ENCODE measurements around the gene PFKFB2. TPM values are rescaled to one million over a fixed set of nuclear protein-coding genes. Genes with fewer than 3 reads are reported as not detected.

The PFKFB2 gene
- total and polyA plus RNA-seq, 2 of the 8 experiments (the other 6 are each of a cell fraction or from before 2014, with no cell fraction given) = 6.7 to 19.1 TPM

GRCh38 chr1:207084701-207085180, 31.7 kb downstream of the PFKFB2 start:
- WGBS, 2 experiments (ENCODE audit: extremely low coverage in 1 of 2, insufficient coverage in 1 of 2, insufficient read length in 1 of 2, insufficient replicate concordance in 2 of 2, low coverage in 1 of 2, low lambda C conversion rate in 2 of 2, missing lambda C conversion rate in 1 of 2) = 35% methylated on average over 8 of the region's 8 CpGs; no CpG with 5 or more reads in 1 of the 2 experiments
- no peak overlapping the region for H2BK12ac ChIP-seq (ENCODE audit: low read depth, low read length)
- no peaks in the 10 kb centered on the region for H3K36me3 ChIP-seq (ENCODE audit: control insufficient read depth in 2 of 4, insufficient read depth in 4 of 4, low read length in 3 of 4)
- H2BK5ac ChIP-seq (ENCODE audit: low read depth, low read length) = no peak overlapping the region
- no peak overlapping the region; the same call in 1 of the 2 replicates for H2AFZ ChIP-seq (ENCODE audit: low read length)
- H3K79me1 ChIP-seq (ENCODE audit: low read depth, low read length) = no peaks in the 10 kb centered on the region
- H3K4me2 ChIP-seq (ENCODE audit: insufficient read depth in 1 of 2, low read depth in 2 of 2, low read length in 2 of 2) = no peak overlapping the region
- no peak overlapping the region for H2AK5ac ChIP-seq (ENCODE audit: low read depth, low read length)
- no peak overlapping the region for H3K4ac ChIP-seq (replicated peaks; ENCODE audit: insufficient read length, low read depth, low read length)
- H3K9ac ChIP-seq (replicated peaks in 1 of 4; ENCODE audit: extremely low read depth in 1 of 4, low read depth in 3 of 4, low read length in 3 of 4) = no peak overlapping the region
- FAIRE-seq (peak; percentile 92), DNase-seq (ENCODE audit: low read depth in 1 of 2, low spot score in 2 of 2) (peak; percentile 27 to 57)
- no peaks in the 10 kb centered on the region for H3K27me3 ChIP-seq (replicated peaks in 1 of 4; ENCODE audit: control insufficient read depth in 3 of 4, extremely low read depth in 1 of 4, insufficient read depth in 3 of 4, low read length in 3 of 4)
- no peak overlapping the region for H4K5ac ChIP-seq (ENCODE audit: insufficient read length, low read depth, low read length)
- TF ChIP-seq RAD21 (IDR thresholded peaks at IDR 0.05 in 1 of 2, conservative IDR thresholded peaks at IDR 0.05 in 1 of 2; ENCODE audit: low read depth in 2 of 2, low read length in 2 of 2) (peak; percentile 71 to 74), POLR2AphosphoS5 (IDR thresholded peaks at IDR 0.05; ENCODE audit: low read depth, low read length) (no peak), EGR1 (IDR thresholded peaks at IDR 0.05; ENCODE audit: borderline replicate concordance, low read depth, low read length) (0 out of 2 replicates have a peak, but pooled peaks have one; percentile 24), CHD2 (IDR thresholded peaks at IDR 0.05; ENCODE audit: low read length) (peak; percentile 26; the same call in 1 of the 2 replicates)
- TF ChIP-seq, protein P1, sequence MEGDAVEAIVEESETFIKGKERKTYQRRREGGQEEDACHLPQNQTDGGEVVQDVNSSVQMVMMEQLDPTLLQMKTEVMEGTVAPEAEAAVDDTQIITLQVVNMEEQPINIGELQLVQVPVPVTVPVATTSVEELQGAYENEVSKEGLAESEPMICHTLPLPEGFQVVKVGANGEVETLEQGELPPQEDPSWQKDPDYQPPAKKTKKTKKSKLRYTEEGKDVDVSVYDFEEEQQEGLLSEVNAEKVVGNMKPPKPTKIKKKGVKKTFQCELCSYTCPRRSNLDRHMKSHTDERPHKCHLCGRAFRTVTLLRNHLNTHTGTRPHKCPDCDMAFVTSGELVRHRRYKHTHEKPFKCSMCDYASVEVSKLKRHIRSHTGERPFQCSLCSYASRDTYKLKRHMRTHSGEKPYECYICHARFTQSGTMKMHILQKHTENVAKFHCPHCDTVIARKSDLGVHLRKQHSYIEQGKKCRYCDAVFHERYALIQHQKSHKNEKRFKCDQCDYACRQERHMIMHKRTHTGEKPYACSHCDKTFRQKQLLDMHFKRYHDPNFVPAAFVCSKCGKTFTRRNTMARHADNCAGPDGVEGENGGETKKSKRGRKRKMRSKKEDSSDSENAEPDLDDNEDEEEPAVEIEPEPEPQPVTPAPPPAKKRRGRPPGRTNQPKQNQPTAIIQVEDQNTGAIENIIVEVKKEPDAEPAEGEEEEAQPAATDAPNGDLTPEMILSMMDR (IDR thresholded peaks at IDR 0.05; ENCODE audit: control extremely low read depth in 1 of 3, insufficient read depth in 1 of 3, low read depth in 1 of 3, low read length in 3 of 3) = peak; percentile 39 to 72 (median 71)
- H3K79me2 ChIP-seq (ENCODE audit: control insufficient read depth in 1 of 2, insufficient read depth in 2 of 2, low read length in 2 of 2) = no peaks in the 10 kb centered on the region
- H4K8ac ChIP-seq (ENCODE audit: extremely low read depth, insufficient read depth, low read length) = no peak overlapping the region
- H3K27ac ChIP-seq (ENCODE audit: low read depth, low read length) = no peak overlapping the region
- no peaks in the 10 kb centered on the region for H4K20me1 ChIP-seq (replicated peaks in 1 of 2; ENCODE audit: control insufficient read depth in 1 of 2, insufficient read depth in 2 of 2, low read length in 2 of 2)
- no peak overlapping the region for H2BK20ac ChIP-seq (ENCODE audit: low read length)
- peaks cover 0 to 3% (median 0%) of the 10 kb centered on the region in 4 experiments; a peak in 2 of 7 replicates for H3K4me1 ChIP-seq (replicated peaks in 1 of 4; ENCODE audit: control insufficient read depth in 3 of 4, insufficient read depth in 4 of 4, low read length in 3 of 4)
- no peak overlapping the region for H3K23ac ChIP-seq (ENCODE audit: insufficient read length)
- CTCF ChIA-PET (ENCODE audit: partially characterized antibody) = interaction anchor here (0.5 to 3.8 kb wide), 24 partner anchors 10 to 415 kb away, joined by 3 to 30 read pairs (median 4); partner anchors contain the start of gene PFKFB2
- POLR2A ChIA-PET (ENCODE audit: partially characterized antibody) = interaction anchor here (2.2 kb wide), 1 partner anchor 237 kb away, joined by 6 read pairs; the partner anchor contains the start of gene CD55
- H4K91ac ChIP-seq (replicated peaks; ENCODE audit: insufficient read length, low read length) = no peak overlapping the region
- H3K18ac ChIP-seq (ENCODE audit: extremely low read depth, low read length) = no peak overlapping the region; the same call in 1 of the 2 replicates
- no peak overlapping the region for H2BK15ac ChIP-seq (ENCODE audit: low read length)
- no peak overlapping the region for H3K4me3 ChIP-seq (ENCODE audit: extremely low read depth in 1 of 4, insufficient read depth in 2 of 4, low read depth in 3 of 4, low read length in 4 of 4)
- H3K23me2 ChIP-seq (ENCODE audit: low read depth, low read length) = no peaks in the 10 kb centered on the region
- no peak overlapping the region for H2BK120ac ChIP-seq (replicated peaks; ENCODE audit: low read depth, low read length)
- H3K14ac ChIP-seq (ENCODE audit: insufficient read length) = no peak overlapping the region
- no peaks in the 10 kb centered on the region for H3K9me3 ChIP-seq (ENCODE audit: insufficient read depth in 2 of 2, low read depth in 1 of 2, low read length in 1 of 2)
- no peak overlapping the region for H3K56ac ChIP-seq (replicated peaks; ENCODE audit: insufficient read length, low read depth, low read length)

Data from H1 (cell line).